Coronary artery (tissue), 2 donors: ENCODE measurements around the gene POC1A.
A peak's percentile ranks its signal among the peaks of the same experiment; 100 is the strongest.

ENCODE experiments used
- DNase-seq: peaks from one replicate; pipeline ENCODE4 v3.0.0-alpha.2; 2017; ENCODE audit warnings: low spot score
- H3K27ac ChIP-seq, 2 donors: fragments of 200-600 bp; sonication (generic); one replicate each; pipeline ENCODE4 v1.5.1; 2016 to 2019
- H3K4me3 ChIP-seq: fragments of 200-600 bp; sonication (generic); 2 replicates; pipeline ENCODE4 v1.5.1; 2016; ENCODE audit warnings: mild to moderate bottlenecking, moderate library complexity
- CTCF ChIP-seq: fragments of 200-600 bp; sonication (generic); IDR thresholded peaks from one replicate; pipeline ENCODE4 v1.5.1; 2019; ENCODE audit warnings: antibody characterized with exemption

The POC1A gene

GRCh38 chr3:52140769-52141168, 13.5 kb downstream of the POC1A start:
- no peak overlapping the region for H3K27ac ChIP-seq
- H3K4me3 ChIP-seq: no peak overlapping the region
- DNase-seq: no peak
- TF ChIP-seq CTCF: no peak

GRCh38 chr3:52140000-52140399, 14.2 kb downstream of the POC1A start:
- Histone ChIP-seq H3K4me3 (no peak overlapping the region), H3K27ac (no peak overlapping the region)
- TF ChIP-seq CTCF: no peak
- DNase-seq: no peak

- H3K4me3 ChIP-seq: no peak overlapping the region
- TF ChIP-seq CTCF: no peak
- DNase-seq: no peak
- H3K27ac ChIP-seq: no peak overlapping the region
Observed at GRCh38 chr3:52137311-52137710, 16.9 kb downstream of the POC1A start.

- Histone ChIP-seq H3K27ac (peak overlapping the region in 1 of 2 donors; percentile 8), H3K4me3 (no peak overlapping the region)
- no peak for DNase-seq
- TF ChIP-seq CTCF: no peak
Observed at GRCh38 chr3:52136513-52136912, 17.7 kb downstream of the POC1A start.

GRCh38 chr3:52135332-52135731, 18.9 kb downstream of the POC1A start:
- DNase-seq: no peak
- Histone ChIP-seq H3K4me3 (no peak overlapping the region), H3K27ac (no peak overlapping the region)
- TF ChIP-seq CTCF: no peak

- TF ChIP-seq CTCF: no peak
- no peak overlapping the region for H3K4me3 ChIP-seq
- no peak for DNase-seq
- H3K27ac ChIP-seq: no peak overlapping the region
Observed at GRCh38 chr3:52134761-52135160, 19.5 kb downstream of the POC1A start.

- TF ChIP-seq CTCF: no peak
- H3K27ac ChIP-seq: no peak overlapping the region
- DNase-seq: no peak
Observed at GRCh38 chr3:52132930-52133329, 21.3 kb downstream of the POC1A start.

More at GRCh38 chr3:52132930-52133329, 21.3 kb downstream of the POC1A start:
- no peak overlapping the region for H3K4me3 ChIP-seq
